ENCODE measurements around the gene SYT14.
"Not testable (repeated sequence)": the region's sequence is repeated elsewhere in the genome, so short reads cannot be mapped to it uniquely, and the experiment has no call there.

The SYT14 gene

GRCh38 chr1:209899948-209900347 is 38.1 kb upstream of the SYT14 start:
- no peak overlapping the region for H2AFZ ChIP-seq (ENCODE audit: low read depth, low read length)

GRCh38 chr1:209900734-209901133 is 37.3 kb upstream of the SYT14 start:
- no peak overlapping the region for H3K4me3 ChIP-seq (ENCODE audit: low read depth in 1 of 2, low read length in 2 of 2)
- TF ChIP-seq EZH2 (IDR thresholded peaks at IDR 0.05; ENCODE audit: borderline replicate concordance, low read depth, low read length, severe bottlenecking) = no peak
- no peak for TF ChIP-seq CTCF (IDR thresholded peaks at IDR 0.05; ENCODE audit: borderline replicate concordance, extremely low read depth, low read length, poor library complexity, severe bottlenecking)
- no peaks in the 10 kb centered on the region for H3K79me2 ChIP-seq (ENCODE audit: insufficient read depth, low read length)
- no peaks in the 10 kb centered on the region for H3K9me3 ChIP-seq (ENCODE audit: insufficient read depth, low read length, severe bottlenecking)
- no peak overlapping the region for H3K4me2 ChIP-seq (ENCODE audit: insufficient read depth, low read length)
- H3K27ac ChIP-seq (ENCODE audit: low read length) = no peak overlapping the region
- no peaks in the 10 kb centered on the region for H3K36me3 ChIP-seq (ENCODE audit: insufficient read depth, low read length)
- no peak overlapping the region for H3K9ac ChIP-seq (ENCODE audit: low read depth, low read length)
- no peak for DNase-seq
- no peaks in the 10 kb centered on the region for H3K27me3 ChIP-seq (ENCODE audit: insufficient read depth, low read length, poor library complexity)
- no peaks in the 10 kb centered on the region for H4K20me1 ChIP-seq (ENCODE audit: insufficient read depth, low read length)
- H3K4me1 ChIP-seq (ENCODE audit: insufficient read depth, low read length) = no peaks in the 10 kb centered on the region
- H2AFZ ChIP-seq (ENCODE audit: low read depth, low read length) = no peak overlapping the region
- no peak for ATAC-seq (ENCODE audit: insufficient read depth, low read depth)

More at GRCh38 chr1:209899948-209900347, 38.1 kb upstream of the SYT14 start:
- no peak for TF ChIP-seq EZH2 (IDR thresholded peaks at IDR 0.05; ENCODE audit: borderline replicate concordance, low read depth, low read length, severe bottlenecking)
- peak; percentile 62 for TF ChIP-seq CTCF (IDR thresholded peaks at IDR 0.05; ENCODE audit: borderline replicate concordance, extremely low read depth, low read length, poor library complexity, severe bottlenecking)
- H3K4me1 ChIP-seq (ENCODE audit: insufficient read depth, low read length) = no peaks in the 10 kb centered on the region
- H3K27ac ChIP-seq (ENCODE audit: low read length) = no peak overlapping the region
- DNase-seq (peak; percentile 25), ATAC-seq (ENCODE audit: insufficient read depth, low read depth) (peak; percentile 53; the same call in 2 of the 3 replicates)
- no peaks in the 10 kb centered on the region for H3K79me2 ChIP-seq (ENCODE audit: insufficient read depth, low read length)
- no peaks in the 10 kb centered on the region for H3K36me3 ChIP-seq (ENCODE audit: insufficient read depth, low read length)
- no peak overlapping the region for H3K9ac ChIP-seq (ENCODE audit: low read depth, low read length)
- H3K27me3 ChIP-seq (ENCODE audit: insufficient read depth, low read length, poor library complexity) = no peaks in the 10 kb centered on the region
- no peaks in the 10 kb centered on the region for H4K20me1 ChIP-seq (ENCODE audit: insufficient read depth, low read length)
- no peak overlapping the region for H3K4me3 ChIP-seq (ENCODE audit: low read depth in 1 of 2, low read length in 2 of 2)
- no peak overlapping the region for H3K4me2 ChIP-seq (ENCODE audit: insufficient read depth, low read length)
- H3K9me3 ChIP-seq (ENCODE audit: insufficient read depth, low read length, severe bottlenecking) = no peaks in the 10 kb centered on the region

- no peaks in the 10 kb centered on the region for H3K9me3 ChIP-seq (ENCODE audit: insufficient read depth, low read length, severe bottlenecking)
- H3K36me3 ChIP-seq (ENCODE audit: insufficient read depth, low read length) = no peaks in the 10 kb centered on the region
- no peak for TF ChIP-seq EZH2 (IDR thresholded peaks at IDR 0.05; ENCODE audit: borderline replicate concordance, low read depth, low read length, severe bottlenecking)
- no peak for TF ChIP-seq CTCF (IDR thresholded peaks at IDR 0.05; ENCODE audit: borderline replicate concordance, extremely low read depth, low read length, poor library complexity, severe bottlenecking)
- H2AFZ ChIP-seq (ENCODE audit: low read depth, low read length) = no peak overlapping the region
- ATAC-seq (ENCODE audit: insufficient read depth, low read depth) (no peak), DNase-seq (no peak)
- H3K27me3 ChIP-seq (ENCODE audit: insufficient read depth, low read length, poor library complexity) = no peaks in the 10 kb centered on the region
- no peak overlapping the region for H3K4me3 ChIP-seq (ENCODE audit: low read depth in 1 of 2, low read length in 2 of 2)
- H4K20me1 ChIP-seq (ENCODE audit: insufficient read depth, low read length) = no peaks in the 10 kb centered on the region
- no peaks in the 10 kb centered on the region for H3K4me1 ChIP-seq (ENCODE audit: insufficient read depth, low read length)
- no peaks in the 10 kb centered on the region for H3K79me2 ChIP-seq (ENCODE audit: insufficient read depth, low read length)
- H3K4me2 ChIP-seq (ENCODE audit: insufficient read depth, low read length) = no peak overlapping the region
- no peak overlapping the region for H3K9ac ChIP-seq (ENCODE audit: low read depth, low read length)
- no peak overlapping the region for H3K27ac ChIP-seq (ENCODE audit: low read length)
Observed at GRCh38 chr1:209901211-209901610, 36.8 kb upstream of the SYT14 start.

- H3K27ac ChIP-seq (ENCODE audit: low read length); ATAC-seq (ENCODE audit: insufficient read depth, low read depth); H3K79me2 ChIP-seq (ENCODE audit: insufficient read depth, low read length); H3K4me2 ChIP-seq (ENCODE audit: insufficient read depth, low read length); H3K36me3 ChIP-seq (ENCODE audit: insufficient read depth, low read length); DNase-seq; H3K9ac ChIP-seq (ENCODE audit: low read depth, low read length); H3K27me3 ChIP-seq (ENCODE audit: insufficient read depth, low read length, poor library complexity); H4K20me1 ChIP-seq (ENCODE audit: insufficient read depth, low read length); H2AFZ ChIP-seq (ENCODE audit: low read depth, low read length); H3K4me3 ChIP-seq (ENCODE audit: low read depth in 1 of 2, low read length in 2 of 2); H3K9me3 ChIP-seq (ENCODE audit: insufficient read depth, low read length, severe bottlenecking); H3K4me1 ChIP-seq (ENCODE audit: insufficient read depth, low read length): not testable (repeated sequence)
Observed at GRCh38 chr1:209904774-209905173, 33.2 kb upstream of the SYT14 start.
